Measurements from ENCODE around the gene TAF1C.
A peak's percentile ranks its signal among the peaks of the same experiment; 100 is the strongest.
"Not testable (repeated sequence)": the region's sequence is repeated elsewhere in the genome, so short reads cannot be mapped to it uniquely, and the experiment has no call there.

TAF1C gene

DNA sequence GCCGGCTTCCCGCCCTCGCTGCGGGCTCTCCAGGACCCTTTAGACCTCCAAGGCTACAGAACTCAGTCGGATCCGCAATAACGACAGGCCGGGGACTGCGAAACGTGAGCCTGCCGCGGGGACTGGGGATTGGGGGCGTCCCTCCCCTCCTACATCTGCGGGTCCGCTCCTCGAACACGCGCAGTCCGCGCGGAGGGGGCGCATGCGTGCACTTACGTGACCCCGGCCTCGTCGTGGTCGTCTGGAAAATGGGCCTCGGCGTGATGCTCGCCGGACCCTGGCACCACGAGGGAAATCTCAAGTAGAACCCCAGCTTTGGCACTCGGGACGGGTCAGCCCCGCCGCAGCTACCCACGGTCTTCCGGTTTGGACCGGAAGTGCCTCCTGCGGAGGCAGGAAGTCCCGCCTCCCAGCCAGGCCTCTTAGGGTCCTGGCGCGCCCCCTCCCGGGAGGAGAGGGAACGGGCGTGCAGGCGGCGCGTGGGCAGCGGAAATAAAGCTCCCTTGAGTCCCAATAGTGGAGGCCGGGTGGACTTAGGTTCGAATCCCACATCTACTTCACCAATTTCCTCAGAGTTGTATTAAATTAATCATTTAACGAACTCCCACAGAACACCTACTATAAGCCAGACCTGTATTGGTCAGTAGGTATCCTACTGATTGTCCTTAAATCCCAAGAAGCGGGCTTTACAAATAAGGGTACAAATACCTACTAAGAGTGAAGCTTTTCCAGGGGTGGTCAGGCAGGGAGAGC is at the start of gene TAF1C:
TAF1C (minus strand) TSS at position 373 of the 753 bp plus-strand sequence. CDS start 2,069 bp downstream, outside the sequence.
- peak; percentile 96 for DNase-seq (ENCODE audit: low read depth, low spot score)

- no peak for DNase-seq (ENCODE audit: low read depth, low spot score)
Observed at GRCh38 chr16:84234321-84235241, 47.7 kb upstream of the TAF1C start.

- DNase-seq (ENCODE audit: low read depth, low spot score): no peak
Observed at GRCh38 chr16:84233748-84234147, 46.9 kb upstream of the TAF1C start.

DNA sequence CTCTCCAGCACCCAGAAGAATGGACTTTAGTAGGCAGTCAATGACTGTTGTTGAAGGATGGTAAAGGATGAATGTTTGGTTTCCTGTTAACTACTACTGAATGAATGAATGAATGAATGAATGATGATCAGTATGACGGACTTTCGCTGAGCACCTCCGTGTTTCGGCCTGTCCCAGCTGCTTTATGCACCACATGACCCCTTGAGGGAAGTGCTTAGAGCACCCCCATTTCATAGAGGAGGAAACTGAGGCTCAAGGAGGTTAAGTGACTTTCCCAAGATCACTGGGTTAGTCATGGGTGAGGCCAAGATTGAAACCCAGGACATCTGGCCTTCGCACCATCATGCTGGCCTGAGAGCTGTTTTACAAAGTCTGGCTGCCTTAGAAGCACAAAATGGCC is 46.1 kb upstream of the TAF1C start:
- no peak for DNase-seq (ENCODE audit: low read depth, low spot score)

DNA sequence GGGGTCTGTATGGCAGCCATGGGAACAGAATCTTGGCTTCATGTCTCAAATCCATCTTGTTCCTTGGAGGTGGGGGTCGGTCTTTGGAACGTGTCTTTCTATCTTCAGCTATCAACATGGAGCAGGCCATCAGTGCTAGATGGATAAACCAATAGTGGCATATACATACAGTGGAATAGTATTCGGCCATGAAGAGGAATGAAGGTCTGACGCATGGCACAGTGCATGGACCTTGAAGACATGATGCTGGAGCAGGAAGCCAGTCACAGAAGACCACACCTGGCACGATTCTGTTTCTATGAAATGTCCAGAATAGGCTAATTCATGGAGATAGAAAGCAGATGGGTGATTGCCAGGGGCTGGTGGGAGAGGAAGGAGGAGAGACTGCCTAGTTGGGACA is 45.2 kb upstream of the TAF1C start:
- no peak for DNase-seq (ENCODE audit: low read depth, low spot score)

GRCh38 chr16:84229471-84229870 is 42.6 kb upstream of the TAF1C start:
- no peak for DNase-seq (ENCODE audit: low read depth, low spot score)

DNA sequence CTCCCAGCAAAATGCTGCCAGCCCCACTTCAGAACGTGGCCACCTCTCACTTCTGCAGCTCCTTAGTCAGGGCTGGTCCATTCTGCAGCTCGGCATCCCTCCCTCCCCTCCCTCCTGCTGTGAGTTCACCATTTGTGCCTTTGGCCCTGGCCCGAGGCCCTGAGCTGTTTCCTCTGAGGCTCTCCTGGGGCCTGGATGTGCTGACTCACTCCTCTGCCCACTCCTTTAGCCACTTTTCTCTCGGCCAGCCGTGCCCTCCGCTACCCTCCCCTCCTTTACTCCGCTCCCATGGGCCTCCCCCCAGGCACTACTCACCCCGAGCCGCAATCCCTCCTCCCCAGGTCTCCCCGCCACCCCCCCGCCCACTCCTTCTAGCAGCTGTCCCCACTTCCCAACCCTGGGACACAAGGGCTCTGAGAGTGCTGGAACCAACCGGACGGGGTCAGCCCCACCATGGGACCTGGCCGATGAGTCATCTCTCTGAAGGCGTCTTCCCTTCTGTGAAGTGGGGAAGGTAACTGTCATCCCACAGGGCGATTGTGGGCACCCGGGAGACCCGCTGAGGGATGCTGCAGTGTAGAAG is 41.5 kb upstream of the TAF1C start:
- DNase-seq (ENCODE audit: low read depth, low spot score): peak; percentile 80

DNA sequence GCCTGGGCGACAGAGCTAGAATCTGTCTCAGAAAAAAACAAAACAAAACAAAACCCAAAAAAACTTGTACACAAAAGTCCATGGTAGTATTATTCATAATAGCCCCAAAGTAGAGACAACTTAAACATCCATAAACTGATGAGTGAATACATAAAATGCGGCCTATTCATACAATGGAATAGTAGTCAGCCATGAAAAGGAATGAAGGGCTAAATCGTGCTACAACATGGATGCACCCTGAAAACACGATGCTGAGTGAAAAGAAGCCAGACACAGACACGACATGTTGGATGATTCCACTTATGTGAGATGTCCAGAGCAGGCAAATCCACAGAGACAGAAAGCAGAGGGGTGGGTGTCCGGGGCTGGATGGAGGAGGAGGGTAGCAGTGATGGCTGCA is 40.7 kb upstream of the TAF1C start:
- no peak for DNase-seq (ENCODE audit: low read depth, low spot score)

- DNase-seq (ENCODE audit: low read depth, low spot score): no peak
Observed at GRCh38 chr16:84226026-84226425, 39.2 kb upstream of the TAF1C start.

GRCh38 chr16:84225571-84225970 is 38.7 kb upstream of the TAF1C start:
- DNase-seq (ENCODE audit: low read depth, low spot score): no peak

GRCh38 chr16:84225126-84225525 is 38.3 kb upstream of the TAF1C start:
- no peak for DNase-seq (ENCODE audit: low read depth, low spot score)

DNA sequence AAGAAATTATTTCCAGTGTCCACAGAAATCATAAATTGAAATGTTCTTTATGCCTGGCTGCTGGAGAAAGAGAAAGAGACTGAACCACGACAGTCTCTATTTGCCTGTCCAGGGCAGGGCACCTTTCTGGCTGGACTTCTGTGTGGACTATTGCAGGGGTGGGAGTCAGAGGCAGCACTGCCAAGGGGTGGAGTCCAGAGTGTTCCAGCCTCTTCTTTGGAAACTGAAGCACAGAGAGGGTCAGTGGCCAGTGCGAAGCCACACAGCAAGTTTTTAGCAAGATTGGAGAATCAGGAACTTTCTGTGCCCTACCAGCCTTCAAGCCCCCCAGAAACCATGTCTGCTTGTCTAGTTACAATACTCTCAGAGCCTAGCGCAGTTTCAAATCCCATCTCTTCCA is 37.7 kb upstream of the TAF1C start:
- DNase-seq (ENCODE audit: low read depth, low spot score): no peak

DNA sequence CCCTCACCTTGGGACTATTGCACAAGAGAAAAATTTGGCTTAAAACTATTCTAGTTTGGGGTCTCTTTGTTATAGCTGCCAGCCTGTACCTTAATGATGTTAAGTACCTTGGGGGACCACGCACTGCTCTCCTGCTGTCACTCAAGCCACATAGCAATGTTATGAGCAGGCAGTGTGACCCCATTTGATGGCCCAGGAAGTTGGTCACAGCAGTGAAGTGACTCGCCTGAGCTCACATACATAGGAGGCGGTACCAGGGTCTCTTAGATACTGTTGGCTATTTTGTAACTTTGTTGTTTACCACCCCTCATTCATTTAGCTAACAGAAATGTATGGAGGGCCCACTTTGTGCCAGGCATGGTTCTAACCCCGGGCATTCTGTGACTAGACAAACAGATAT is 36.6 kb upstream of the TAF1C start:
- DNase-seq (ENCODE audit: low read depth, low spot score): no peak

- DNase-seq (ENCODE audit: low read depth, low spot score): no peak
Observed at GRCh38 chr16:84220851-84221250, 34.0 kb upstream of the TAF1C start.

GRCh38 chr16:84218956-84219355 is 32.1 kb upstream of the TAF1C start:
- DNase-seq (ENCODE audit: low read depth, low spot score): peak; percentile 89

GRCh38 chr16:84218176-84218823 is 31.4 kb upstream of the TAF1C start:
- DNase-seq (ENCODE audit: low read depth, low spot score): no peak

GRCh38 chr16:84216144-84216543 is 29.3 kb upstream of the TAF1C start:
- DNase-seq (ENCODE audit: low read depth, low spot score): not testable (repeated sequence)

DNA sequence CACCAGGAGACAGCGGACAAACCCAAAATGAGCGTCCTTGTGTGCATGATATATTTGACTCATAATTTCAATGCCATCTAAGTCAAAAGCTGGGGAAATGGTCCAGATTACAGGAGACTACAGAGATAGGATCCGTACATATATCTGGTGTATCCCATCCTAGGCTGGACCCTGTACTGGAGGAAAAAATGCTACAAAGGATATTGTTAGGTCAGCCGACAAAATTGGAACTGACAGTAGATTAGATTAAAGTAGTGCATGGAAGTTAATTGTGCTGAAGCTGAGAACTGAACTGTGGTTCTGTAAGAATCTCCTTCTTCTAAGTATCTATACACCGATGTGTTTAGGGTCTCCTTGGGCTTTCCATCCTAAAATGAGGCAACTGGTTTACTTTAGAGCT is 28.7 kb upstream of the TAF1C start:
- DNase-seq (ENCODE audit: low read depth, low spot score): no peak

GRCh38 chr16:84214451-84215066 is 27.7 kb upstream of the TAF1C start:
- no peak for DNase-seq (ENCODE audit: low read depth, low spot score)

GRCh38 chr16:84212631-84213030 is 25.8 kb upstream of the TAF1C start:
- DNase-seq (ENCODE audit: low read depth, low spot score): no peak

DNA sequence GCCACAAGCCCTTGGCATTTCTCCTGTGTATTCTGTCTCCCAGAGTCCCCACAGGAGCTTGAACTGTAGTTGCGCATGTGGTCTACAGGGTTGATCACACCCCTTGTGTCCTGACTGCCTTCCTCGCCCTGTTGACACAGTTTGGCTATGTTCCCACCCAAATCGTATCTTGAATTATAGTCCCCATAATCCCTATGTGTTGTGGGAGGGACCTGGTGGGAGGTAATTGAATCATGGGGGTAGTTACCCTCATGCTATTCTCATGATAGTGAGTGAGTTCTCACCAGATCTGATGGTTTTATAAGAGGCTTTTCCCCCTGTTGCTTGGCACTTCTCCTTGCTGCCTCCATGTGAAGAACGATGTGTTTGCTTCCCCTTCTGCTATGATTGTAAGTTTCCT is 25.3 kb upstream of the TAF1C start:
- no peak for DNase-seq (ENCODE audit: low read depth, low spot score)

Data from ELF-1 (cell line).